ENCODE data around the gene SNRPA. TPM values are rescaled to one million over a fixed set of nuclear protein-coding genes. Genes with fewer than 3 reads are reported as not detected.
A peak's percentile ranks its signal among the peaks of the same experiment; 100 is the strongest.

Gene SNRPA
- total RNA-seq, 4 donors from 2014 or later, result 24.3 to 35.2 (median 27.3) TPM

GRCh38 chr19:40791996-40792395 is 41.0 kb downstream of the SNRPA start:
- no peak for ATAC-seq
- TF ChIP-seq CTCF (IDR thresholded peaks at IDR 0.05 in 4 of 5, conservative IDR thresholded peaks at IDR 0.05 in 1 of 5), result no peak
- TF ChIP-seq POLR2A (IDR thresholded peaks at IDR 0.05), result no peak
- no peak overlapping the region for H3K27ac ChIP-seq
- H3K36me3 ChIP-seq, result peaks cover 0 to 4% of the 10 kb centered on the region in 2 donors
- intact Hi-C loops (cut with DNase I; ENCODE audit: low total_unique reads), result no loop called here
- in situ Hi-C loops (cut with MboI; ENCODE audit: low sequenced_read_pairs in 4 of 4), result no loop called here
- H3K27me3 ChIP-seq, result no peaks in the 10 kb centered on the region
- H3K4me3 ChIP-seq, result no peak overlapping the region
- no peak for DNase-seq
- H3K4me1 ChIP-seq, result no peaks in the 10 kb centered on the region
- no peaks in the 10 kb centered on the region for H3K9me3 ChIP-seq

GRCh38 chr19:40797166-40797962 is 46.4 kb downstream of the SNRPA start:
- intact Hi-C loops (cut with DNase I; ENCODE audit: low total_unique reads) (loop anchor here (5.0 kb wide), 1 partner anchor 330 kb away; the partner anchor contains the start of genes BLVRB and SPTBN4), in situ Hi-C loops (cut with MboI; ENCODE audit: low sequenced_read_pairs in 4 of 4) (no loop called here)
- Histone ChIP-seq H3K36me3 (peaks cover 0 to 15% of the 10 kb centered on the region in 2 donors), H3K27me3 (no peaks in the 10 kb centered on the region), H3K27ac (peak overlapping the region; percentile 94 to 96 (median 96)), H3K9me3 (no peaks in the 10 kb centered on the region), H3K4me3 (no peak overlapping the region), H3K4me1 (peaks cover 25 to 32% of the 10 kb centered on the region in 2 donors)
- TF ChIP-seq POLR2A (IDR thresholded peaks at IDR 0.05), result no peak
- ATAC-seq (no peak), DNase-seq (no peak)

GRCh38 chr19:40797963-40798682 is 47.1 kb downstream of the SNRPA start:
- peak overlapping the region; percentile 55 to 96 (median 63) for H3K4me3 ChIP-seq
- H3K27me3 ChIP-seq, result no peaks in the 10 kb centered on the region
- DNase-seq (peak; percentile 38 to 77), ATAC-seq (peak; percentile 17 to 34)
- in situ Hi-C loops (cut with MboI; ENCODE audit: low sequenced_read_pairs in 4 of 4) (no loop called here), intact Hi-C loops (cut with DNase I; ENCODE audit: low total_unique reads) (loop anchor here (1.0 to 5.0 kb wide), 3 partner anchors 20 to 331 kb away; partner anchors contain the start of genes ACTMAP, BLVRB, RAB4B and SPTBN4)
- no peak for TF ChIP-seq POLR2A (IDR thresholded peaks at IDR 0.05)
- TF ChIP-seq CTCF (IDR thresholded peaks at IDR 0.05 in 4 of 5, conservative IDR thresholded peaks at IDR 0.05 in 1 of 5), result peak; percentile 34 to 51 (median 49)
- peaks cover 0 to 12% of the 10 kb centered on the region in 2 donors for H3K36me3 ChIP-seq
- no peaks in the 10 kb centered on the region for H3K9me3 ChIP-seq
- H3K27ac ChIP-seq, result peak overlapping the region; percentile 94 to 96 (median 96)
- peaks cover 33 to 39% of the 10 kb centered on the region in 2 donors for H3K4me1 ChIP-seq

DNA sequence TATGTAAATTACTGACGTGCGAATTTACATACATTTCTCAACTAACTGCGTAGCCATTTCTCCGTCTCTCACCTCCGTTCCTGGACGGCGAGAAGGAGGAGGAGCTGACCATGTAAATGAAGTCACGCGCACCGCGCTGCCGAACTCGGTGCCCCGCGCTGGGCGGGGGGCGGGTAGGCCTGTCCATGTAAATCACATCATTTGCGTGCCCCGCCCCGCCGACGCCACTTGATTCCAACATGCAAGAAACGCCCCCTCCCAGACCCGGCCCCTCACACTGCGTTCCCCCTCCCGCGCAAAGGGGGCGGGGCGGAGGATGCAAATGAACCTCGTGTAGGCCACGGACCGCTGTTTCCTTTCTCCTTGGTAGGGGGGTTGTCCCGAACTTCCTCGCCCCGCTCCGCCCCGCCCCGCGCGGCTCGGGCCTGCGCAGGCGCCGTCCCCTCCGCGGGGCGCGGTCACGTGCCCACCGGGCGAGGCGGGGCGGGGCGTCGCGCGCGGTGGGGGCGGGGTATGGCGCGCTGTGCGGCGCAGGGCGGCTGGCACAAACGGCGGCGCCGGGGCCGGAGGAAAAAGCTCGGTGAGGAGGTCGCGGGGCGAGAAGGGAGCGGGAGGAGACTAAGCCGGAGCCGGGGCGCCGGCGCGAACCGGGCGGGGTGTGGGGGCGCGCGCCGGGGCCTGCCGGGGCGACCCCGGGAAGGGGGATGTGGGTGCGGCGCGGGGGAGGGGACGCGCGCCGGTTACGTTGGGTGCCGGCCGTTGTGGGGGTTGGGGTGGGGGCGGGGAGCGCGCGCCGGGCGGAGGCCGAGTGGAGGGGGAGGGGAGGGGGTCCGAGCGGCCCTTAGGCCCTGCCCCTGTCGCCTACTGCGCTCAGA is 47.9 kb downstream of the SNRPA start, which contains the start of gene EGLN2:
EGLN2 (plus strand) TSS at position 509 of the 875 bp plus-strand sequence. CDS start 1,382 bp downstream, outside the sequence.
- TF ChIP-seq CTCF (IDR thresholded peaks at IDR 0.05 in 4 of 5, conservative IDR thresholded peaks at IDR 0.05 in 1 of 5), result no peak
- peak; percentile 80 to 86 for TF ChIP-seq POLR2A (IDR thresholded peaks at IDR 0.05)
- peak; percentile 83 to 91 for ATAC-seq
- DNase-seq, result peak; percentile 100
- intact Hi-C loops (cut with DNase I; ENCODE audit: low total_unique reads), result loop anchor here (1.0 to 5.0 kb wide), 4 partner anchors 21 to 332 kb away; partner anchors contain the start of genes ACTMAP, BLVRB, COQ8B and RAB4B
- in situ Hi-C loops (cut with MboI; ENCODE audit: low sequenced_read_pairs in 4 of 4), result no loop called here
- no peaks in the 10 kb centered on the region for H3K9me3 ChIP-seq
- peaks cover 0 to 12% of the 10 kb centered on the region in 2 donors for H3K36me3 ChIP-seq
- H3K4me1 ChIP-seq, result peaks cover 41 to 47% of the 10 kb centered on the region in 2 donors
- peak within 1 kb of the TSS; percentile 86 to 96 (median 92) for H3K4me3 ChIP-seq
- H3K27ac ChIP-seq, result peak within 1 kb of the TSS; percentile 94 to 96 (median 96)
- H3K27me3 ChIP-seq, result no peaks in the 10 kb centered on the region

Data from gastrocnemius medialis (tissue), 4 donors.